PC-9 (cell line): ENCODE data around the gene GOLGB1. TPM values are rescaled to one million over a fixed set of nuclear protein-coding genes. Genes with fewer than 3 reads are reported as not detected.
"Not testable (repeated sequence)": the region's sequence is repeated elsewhere in the genome, so short reads cannot be mapped to it uniquely, and the experiment has no call there.

Experiments used
- BruUV-seq: library from RNA; stranded (reverse); fragments of 400-500 nt; replicated peaks from 2 replicates; lab custom pipeline; 2021; lab: Mats Ljungman, UMichigan
- CTCF ChIA-PET: fragments of 300-600 bp; sonication (Branson Sonifier 250); formaldehyde crosslinking; loops from one replicate; lab custom pipeline; 2022; ENCODE audit warnings: antibody characterized with exemption; lab: Charles Lee
- POLR2A ChIA-PET: fragments of 300-600 bp; sonication (Branson Sonifier 250); formaldehyde crosslinking; loops from one replicate; lab custom pipeline; 2022; ENCODE audit warnings: antibody characterized with exemption; ENCODE audit not compliant: unreplicated experiment; lab: Charles Lee
- DNase-seq, 2 experiments: peaks; one replicate each; pipeline versions ENCODE4 v3.0.0 to v3.0.0-alpha.2; 2015 to 2022; ENCODE audit warnings: mixed read lengths in 1 of 2
- H2AFZ ChIP-seq: fragments of 200-600 bp; sonication (generic); 2 replicates; pipeline ENCODE4 v1.8.1; 2017; ENCODE audit warnings: antibody characterized with exemption
- H3F3A ChIP-seq: fragments of 200-600 bp; sonication (generic); 2 replicates; pipeline ENCODE4 v1.8.1; 2017; ENCODE audit warnings: antibody characterized with exemption, mild to moderate bottlenecking, low read depth; ENCODE audit not compliant: insufficient read depth
- H3K27ac ChIP-seq: fragments of 200-600 bp; sonication (generic); 2 replicates; pipeline ENCODE4 v1.6.1; 2016; ENCODE audit warnings: mixed run types
- H3K27me3 ChIP-seq: fragments of 200-600 bp; sonication (generic); 2 replicates; pipeline ENCODE4 v1.6.1; 2016; ENCODE audit warnings: low read depth, mixed run types; ENCODE audit not compliant: insufficient read depth
- H3K36me3 ChIP-seq: fragments of 200-600 bp; sonication (generic); 2 replicates; pipeline ENCODE4 v1.6.1; 2016; ENCODE audit warnings: low read depth, mixed run types
- H3K4me1 ChIP-seq: fragments of 200-600 bp; sonication (generic); replicated peaks from 2 replicates; pipeline ENCODE4 v1.6.1; 2016; ENCODE audit warnings: mixed run types; ENCODE audit not compliant: insufficient read depth
- H3K4me2 ChIP-seq: fragments of 200-600 bp; sonication (generic); 2 replicates; pipeline ENCODE4 v1.6.1; 2017; ENCODE audit warnings: mixed run types
- H3K4me3 ChIP-seq: fragments of 200-600 bp; sonication (generic); 2 replicates; pipeline ENCODE4 v1.6.1; 2016; ENCODE audit warnings: mixed run types
- H3K79me2 ChIP-seq: fragments of 200-600 bp; sonication (generic); 2 replicates; pipeline ENCODE4 v1.6.1; 2017; ENCODE audit warnings: low read depth, mixed run types
- H3K9me2 ChIP-seq: fragments of 200-600 bp; sonication (generic); 2 replicates; pipeline ENCODE4 v1.8.1; 2017; ENCODE audit warnings: mild to moderate bottlenecking; ENCODE audit not compliant: insufficient read depth
- H3K9me3 ChIP-seq: fragments of 200-600 bp; sonication (generic); 2 replicates; pipeline ENCODE4 v1.8.1; 2016; ENCODE audit warnings: low read depth; ENCODE audit not compliant: insufficient read depth
- H4K20me1 ChIP-seq: fragments of 200-600 bp; sonication (generic); 2 replicates; pipeline ENCODE4 v1.8.1; 2017; ENCODE audit not compliant: insufficient read depth
- EZH2 ChIP-seq: fragments of 200-600 bp; sonication (generic); IDR thresholded peaks from 2 replicates; pipeline ENCODE4 v1.8.0; 2017; ENCODE audit warnings: antibody characterized with exemption, low read depth
- intact Hi-C: fragments of 100-400 bp; cut with micrococcal nuclease; formaldehyde crosslinking; loops from one replicate; pipeline ENCODE4 v1.10.0; 2022; ENCODE audit not compliant: unreplicated experiment
- total RNA-seq: library from RNA; stranded (reverse); gene quantifications from 2 replicates; pipeline ENCODE4 v1.2.3, GENCODE V29; 2021
- TF ChIP-seq, protein P1 (sequence below): fragments of 200-600 bp; sonication (generic); conservative IDR thresholded peaks from 2 replicates; pipeline ENCODE4 v1.6.1; 2017; ENCODE audit warnings: mixed run types, antibody characterized with exemption, mild to moderate bottlenecking, moderate library complexity

Gene GOLGB1
- total RNA-seq, 1 experiment from 2014 or later, result 73.1 TPM

DNA sequence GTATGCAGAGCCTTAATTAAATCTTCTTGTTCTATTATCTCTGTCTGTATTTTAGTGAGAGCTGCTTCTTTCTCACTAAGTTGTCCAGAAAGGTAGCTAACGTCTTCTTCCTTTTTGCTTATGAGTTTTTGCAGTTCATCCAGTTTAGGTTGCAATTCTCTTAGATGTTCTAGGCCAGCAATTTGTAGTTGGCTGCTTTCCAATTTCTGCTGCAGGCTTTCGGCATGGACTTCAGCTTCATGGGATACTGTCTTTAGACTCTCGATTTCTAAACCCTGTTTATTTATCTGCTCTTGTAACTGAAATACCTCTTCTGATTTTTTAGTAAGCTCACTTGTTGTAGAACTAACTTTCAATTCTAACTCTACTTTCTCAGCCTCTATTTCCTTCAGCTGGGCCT is 53.4 kb downstream of the GOLGB1 start:
- TF ChIP-seq, protein P1, sequence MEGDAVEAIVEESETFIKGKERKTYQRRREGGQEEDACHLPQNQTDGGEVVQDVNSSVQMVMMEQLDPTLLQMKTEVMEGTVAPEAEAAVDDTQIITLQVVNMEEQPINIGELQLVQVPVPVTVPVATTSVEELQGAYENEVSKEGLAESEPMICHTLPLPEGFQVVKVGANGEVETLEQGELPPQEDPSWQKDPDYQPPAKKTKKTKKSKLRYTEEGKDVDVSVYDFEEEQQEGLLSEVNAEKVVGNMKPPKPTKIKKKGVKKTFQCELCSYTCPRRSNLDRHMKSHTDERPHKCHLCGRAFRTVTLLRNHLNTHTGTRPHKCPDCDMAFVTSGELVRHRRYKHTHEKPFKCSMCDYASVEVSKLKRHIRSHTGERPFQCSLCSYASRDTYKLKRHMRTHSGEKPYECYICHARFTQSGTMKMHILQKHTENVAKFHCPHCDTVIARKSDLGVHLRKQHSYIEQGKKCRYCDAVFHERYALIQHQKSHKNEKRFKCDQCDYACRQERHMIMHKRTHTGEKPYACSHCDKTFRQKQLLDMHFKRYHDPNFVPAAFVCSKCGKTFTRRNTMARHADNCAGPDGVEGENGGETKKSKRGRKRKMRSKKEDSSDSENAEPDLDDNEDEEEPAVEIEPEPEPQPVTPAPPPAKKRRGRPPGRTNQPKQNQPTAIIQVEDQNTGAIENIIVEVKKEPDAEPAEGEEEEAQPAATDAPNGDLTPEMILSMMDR, result no peak
- TF ChIP-seq EZH2, result no peak
- intact Hi-C loops, result no loop called here
- Histone ChIP-seq H3K79me2 (no peaks in the 10 kb centered on the region), H3K27me3 (no peaks in the 10 kb centered on the region), H3K9me3 (no peaks in the 10 kb centered on the region), H3K4me1 (no peaks in the 10 kb centered on the region), H3K4me2 (no peak overlapping the region), H3K9me2 (no peaks in the 10 kb centered on the region), H4K20me1 (0 out of 2 replicates have a peak, but pooled peaks cover 7% of the 10 kb centered on the region), H3K36me3 (peaks cover 38% of the 10 kb centered on the region), H2AFZ (no peak overlapping the region), H3K4me3 (no peak overlapping the region), H3F3A (no peaks in the 10 kb centered on the region), H3K27ac (no peak overlapping the region)
- no TSS peak for BruUV-seq
- POLR2A ChIA-PET, result no interaction called here
- DNase-seq, result no peak
- CTCF ChIA-PET, result interaction anchor here (0.6 kb wide), 1 partner anchor 1840 kb away, joined by 7 read pairs; no protein-coding TSS in a partner anchor

DNA sequence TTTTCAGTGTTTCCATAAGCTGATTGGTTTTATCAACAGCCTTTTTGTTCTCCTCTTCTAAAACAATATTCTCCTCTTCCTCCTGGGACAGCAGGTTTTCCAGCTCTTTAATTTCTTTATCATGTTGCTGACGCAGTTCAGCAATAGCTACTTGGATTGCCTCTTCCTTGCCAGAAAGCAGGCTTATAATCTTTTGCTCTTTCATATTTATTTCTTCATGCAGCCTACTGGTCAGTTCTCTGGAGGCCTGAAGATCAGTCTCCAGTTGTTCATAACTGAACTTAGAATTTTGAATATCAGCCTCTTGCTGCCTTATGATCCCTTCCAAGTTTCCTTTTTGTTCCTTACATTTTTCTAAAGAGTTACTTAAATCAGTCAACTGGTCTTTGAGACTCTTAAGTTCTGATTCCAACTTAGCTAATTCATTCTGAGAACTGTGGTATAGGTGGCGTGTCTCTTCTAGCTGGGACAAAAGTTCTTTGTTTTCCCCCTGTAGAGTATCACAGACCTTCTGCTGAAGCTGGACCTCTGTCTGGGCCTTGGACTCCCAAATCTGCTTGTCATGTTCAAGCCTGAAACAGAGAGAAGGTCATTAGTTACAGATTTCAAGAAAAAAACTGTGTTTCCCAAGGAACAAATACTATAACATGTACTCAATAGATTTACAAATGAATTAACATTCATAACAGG is 57.4 kb downstream of the GOLGB1 start:
- DNase-seq, result no peak
- Histone ChIP-seq H3K27me3 (no peaks in the 10 kb centered on the region), H2AFZ (no peak overlapping the region), H3K4me2 (no peak overlapping the region), H3F3A (no peaks in the 10 kb centered on the region), H4K20me1 (no peaks in the 10 kb centered on the region), H3K36me3 (peaks cover 31% of the 10 kb centered on the region), H3K4me3 (no peak overlapping the region), H3K9me2 (no peaks in the 10 kb centered on the region), H3K4me1 (no peaks in the 10 kb centered on the region), H3K27ac (no peak overlapping the region), H3K79me2 (no peaks in the 10 kb centered on the region), H3K9me3 (no peaks in the 10 kb centered on the region)
- ChIA-PET CTCF (no interaction called here), POLR2A (no interaction called here)
- intact Hi-C loops, result no loop called here
- TF ChIP-seq EZH2, result no peak
- TF ChIP-seq, protein P1, result no peak
- BruUV-seq, result no TSS peak

DNA sequence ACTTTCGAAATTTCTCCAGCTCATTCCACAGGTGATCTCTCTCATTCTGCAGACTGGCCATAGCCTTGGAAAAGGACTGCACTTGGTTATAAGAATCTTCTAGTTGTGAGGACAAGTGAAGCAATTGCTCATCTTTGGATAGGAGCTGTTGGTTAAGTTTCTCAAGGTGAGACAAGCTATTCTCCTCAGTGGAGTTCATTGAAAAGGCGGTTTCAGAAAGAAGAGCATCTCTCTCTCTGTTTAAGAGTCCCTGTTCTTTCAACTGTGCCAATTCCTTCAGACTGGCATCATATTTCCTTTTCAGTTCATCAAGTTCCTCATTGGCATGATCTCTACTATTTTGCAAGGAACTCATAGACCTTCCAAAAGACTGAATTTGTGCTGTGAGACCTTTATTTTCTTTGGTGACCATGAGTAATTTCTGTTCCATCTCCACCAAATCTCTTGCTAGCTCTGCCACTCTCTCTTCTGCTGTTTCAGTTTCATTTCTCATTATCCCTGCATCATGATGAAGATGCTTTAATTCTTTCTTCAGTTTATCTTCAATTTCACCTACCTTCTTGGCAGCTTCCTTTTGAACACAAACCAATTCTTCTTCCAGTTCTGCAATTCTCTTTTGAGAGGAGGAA is 58.6 kb downstream of the GOLGB1 start:
- Histone ChIP-seq H3K4me2 (no peak overlapping the region), H3K36me3 (peaks cover 32% of the 10 kb centered on the region), H3K27ac (no peak overlapping the region), H3K79me2 (no peaks in the 10 kb centered on the region), H3K27me3 (no peaks in the 10 kb centered on the region), H3F3A (no peaks in the 10 kb centered on the region), H3K4me1 (no peaks in the 10 kb centered on the region), H3K9me2 (no peaks in the 10 kb centered on the region), H2AFZ (no peak overlapping the region), H3K9me3 (no peaks in the 10 kb centered on the region), H4K20me1 (no peaks in the 10 kb centered on the region), H3K4me3 (no peak overlapping the region)
- intact Hi-C loops, result no loop called here
- ChIA-PET POLR2A (no interaction called here), CTCF (no interaction called here)
- TF ChIP-seq, protein P1, result no peak
- no peak for TF ChIP-seq EZH2
- BruUV-seq, result no TSS peak
- no peak for DNase-seq

DNA sequence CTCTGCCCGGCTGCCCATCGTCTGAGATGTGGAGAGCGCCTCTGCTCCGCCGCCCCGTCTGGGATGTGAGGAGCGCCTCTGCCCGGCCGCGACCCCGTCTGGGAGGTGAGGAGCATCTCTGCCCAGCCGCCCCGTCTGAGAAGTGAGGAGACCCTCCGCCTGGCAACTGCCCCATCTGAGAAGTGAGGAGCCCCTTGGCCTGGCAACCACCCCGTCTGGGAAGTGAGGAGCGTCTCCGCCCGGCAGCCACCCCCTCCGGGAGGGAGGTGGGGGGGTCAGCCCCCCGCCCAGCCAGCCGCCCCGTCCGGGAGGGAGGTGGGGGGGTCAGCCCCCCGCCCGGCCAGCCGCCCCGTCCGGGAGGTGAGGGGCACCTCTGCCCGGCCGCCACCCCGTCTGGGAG is 60.8 kb downstream of the GOLGB1 start:
- DNase-seq, H3K4me3 ChIP-seq, H3K9me2 ChIP-seq, H3K27me3 ChIP-seq, intact Hi-C loops, H3K4me1 ChIP-seq, H4K20me1 ChIP-seq, POLR2A ChIA-PET, H3K27ac ChIP-seq, H3K79me2 ChIP-seq, H3F3A ChIP-seq, BruUV-seq, H3K9me3 ChIP-seq, CTCF ChIA-PET, H2AFZ ChIP-seq, H3K4me2 ChIP-seq: not testable (repeated sequence)
- H3K36me3 ChIP-seq, result peaks cover 46% of the 10 kb centered on the region
